Body of pancreas (tissue), 4 donors: ENCODE results near the gene NKAP.

Experiments used
- CTCF ChIP-seq, 7 experiments: fragments of 450-650 bp in 4 of 7; fragments of 200-600 bp in 3 of 7; sonication (generic) in 3 of 7; IDR thresholded peaks; one replicate each; pipeline ENCODE4 v1.5.1; 2016 to 2019; ENCODE audit warnings: antibody characterized with exemption in 7 of 7
- POLR2A ChIP-seq, 3 donors: fragments of 450-650 bp; IDR thresholded peaks; one replicate each; pipeline ENCODE4 v1.6.1; 2016; ENCODE audit warnings: antibody characterized with exemption in 3 of 3, mild to moderate bottlenecking in 2 of 3

DNA sequence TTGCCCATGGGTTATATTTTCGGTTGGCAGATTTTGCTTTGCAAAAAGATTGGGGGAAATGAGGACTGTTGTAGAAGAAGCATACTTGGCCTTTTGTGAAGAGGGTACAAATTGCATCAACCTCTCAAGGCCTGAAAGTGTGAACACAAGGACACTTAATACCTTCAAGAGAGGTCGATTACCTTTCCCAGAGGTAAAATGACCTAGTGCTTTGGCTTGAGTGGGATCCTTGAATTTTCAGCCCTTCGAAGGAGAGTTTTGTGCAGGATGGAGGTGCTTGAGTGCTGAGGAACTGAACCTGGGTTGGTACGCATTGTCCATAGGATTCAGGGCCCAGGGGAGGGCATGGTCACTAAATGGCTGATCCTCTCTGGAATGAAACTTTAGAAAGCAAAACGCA is 27.6 kb upstream of the NKAP start:
- TF ChIP-seq CTCF (IDR thresholded peaks at IDR 0.05) (no peak), POLR2A (IDR thresholded peaks at IDR 0.05) (no peak)
